Fibroblast of skin of abdomen (primary cell): ENCODE results near the gene NCAPD2.
"Not testable (repeated sequence)": the region's sequence is repeated elsewhere in the genome, so short reads cannot be mapped to it uniquely, and the experiment has no call there.

ENCODE experiments used
- DNase-seq: peaks from one replicate; pipeline ENCODE4 v3.0.0-alpha.2; 2013

NCAPD2 gene

GRCh38 chr12:6551496-6552139 lies 57.7 kb downstream of the NCAPD2 start:
- DNase-seq, result peak; percentile 74

DNA sequence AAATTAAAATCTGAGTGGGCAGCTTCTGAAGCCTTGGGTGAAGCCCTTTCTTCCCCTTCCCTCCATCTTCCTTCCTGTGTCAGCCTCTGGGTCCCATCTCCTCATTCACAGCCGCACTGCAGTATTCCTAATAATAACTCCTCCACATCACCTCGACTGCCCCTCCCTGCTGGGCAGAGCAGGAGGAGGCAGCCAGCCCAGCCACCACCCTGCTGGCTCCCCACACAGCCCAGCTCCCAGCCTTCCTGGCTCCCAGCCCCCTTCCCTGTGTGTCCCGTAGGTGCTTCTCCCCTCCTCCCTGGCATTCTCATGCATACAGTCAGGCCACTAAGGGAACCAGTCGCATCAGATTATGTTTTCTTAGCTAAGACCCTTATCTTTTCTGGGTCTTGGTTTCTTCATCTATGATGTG lies 58.2 kb downstream of the NCAPD2 start:
- DNase-seq, result no peak

DNA sequence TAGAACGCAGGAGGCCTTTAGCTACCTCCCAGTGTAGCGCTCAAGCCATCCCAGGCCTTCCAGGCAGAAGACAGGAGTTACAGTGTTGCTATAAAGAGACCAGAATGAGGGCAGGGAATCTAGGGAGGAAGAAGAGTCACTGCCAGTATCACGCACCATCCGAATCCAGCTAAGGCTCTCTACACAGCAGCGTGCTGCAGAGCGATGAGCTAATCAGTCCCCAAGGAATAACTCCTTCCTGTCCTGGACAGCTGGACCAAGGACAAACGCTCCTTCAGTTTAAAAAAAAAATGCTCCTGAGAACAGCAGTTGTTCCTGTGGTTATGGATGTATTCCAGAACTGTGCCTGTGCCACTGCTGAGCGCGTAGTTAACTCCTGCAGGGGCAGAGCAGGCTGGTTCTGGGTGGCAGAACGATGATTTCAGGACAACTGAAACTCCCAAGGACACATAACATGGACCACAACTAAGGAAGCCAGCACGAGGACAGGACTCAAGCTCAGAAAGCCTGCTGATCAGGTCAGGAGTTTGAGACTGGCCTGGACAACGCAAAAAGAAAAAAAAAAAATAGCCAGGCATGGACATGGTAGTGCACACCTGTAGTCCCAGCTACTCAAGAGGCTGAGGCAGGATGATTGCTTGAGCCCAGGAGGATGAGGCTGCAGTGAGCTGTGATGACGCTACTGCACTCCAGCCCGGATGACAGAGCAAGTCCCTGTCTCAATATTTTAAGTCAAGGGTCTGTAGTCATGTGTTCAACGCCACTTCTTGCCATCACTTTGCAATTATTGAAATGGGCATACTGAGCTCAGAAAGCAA lies 59.4 kb downstream of the NCAPD2 start:
- DNase-seq, result peak; percentile 72

DNA sequence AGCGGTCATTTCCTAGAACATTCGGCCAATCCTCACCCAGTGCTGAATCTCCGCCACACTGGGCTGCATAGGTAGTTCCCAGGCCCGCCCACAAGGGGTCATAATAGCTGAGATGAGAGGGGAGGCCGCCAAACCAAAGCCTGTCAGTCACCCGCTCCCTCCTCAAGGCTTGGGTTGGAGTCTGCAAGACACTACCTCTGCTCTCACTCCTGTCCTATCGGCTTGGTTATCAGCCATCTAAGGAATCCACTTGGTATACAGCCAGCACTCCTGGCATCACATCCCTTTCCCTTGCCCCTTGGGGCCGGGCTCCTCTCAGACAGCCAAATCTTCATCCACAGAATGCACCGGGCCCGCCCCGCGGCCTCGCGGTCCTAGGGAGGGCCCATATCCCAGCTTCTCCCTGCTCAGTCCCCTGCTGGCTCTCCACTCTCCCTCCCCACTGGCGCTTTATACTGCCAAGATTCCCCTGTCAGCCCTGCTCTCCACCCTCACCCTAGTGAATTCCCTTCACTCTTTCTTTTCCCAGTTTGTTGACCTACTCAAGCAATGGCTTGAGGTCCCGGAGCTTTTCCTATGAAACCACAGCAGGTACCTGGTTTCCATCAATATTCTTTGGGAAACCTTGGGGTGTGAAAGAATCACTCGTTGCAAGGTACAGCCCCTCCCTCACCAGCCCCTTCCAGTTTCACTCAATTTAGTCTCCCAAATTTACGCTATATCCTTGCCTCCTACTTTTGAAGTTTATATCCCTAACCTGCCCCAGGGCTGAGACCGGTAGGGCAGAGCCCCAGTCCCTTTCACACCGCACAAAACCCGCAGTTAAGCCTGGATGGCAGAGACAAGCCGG lies 60.5 kb downstream of the NCAPD2 start:
- peak; percentile 73 for DNase-seq

GRCh38 chr12:6555018-6555691 lies 61.3 kb downstream of the NCAPD2 start:
- no peak for DNase-seq

GRCh38 chr12:6556496-6556817 lies 62.6 kb downstream of the NCAPD2 start:
- not testable (repeated sequence) for DNase-seq

DNA sequence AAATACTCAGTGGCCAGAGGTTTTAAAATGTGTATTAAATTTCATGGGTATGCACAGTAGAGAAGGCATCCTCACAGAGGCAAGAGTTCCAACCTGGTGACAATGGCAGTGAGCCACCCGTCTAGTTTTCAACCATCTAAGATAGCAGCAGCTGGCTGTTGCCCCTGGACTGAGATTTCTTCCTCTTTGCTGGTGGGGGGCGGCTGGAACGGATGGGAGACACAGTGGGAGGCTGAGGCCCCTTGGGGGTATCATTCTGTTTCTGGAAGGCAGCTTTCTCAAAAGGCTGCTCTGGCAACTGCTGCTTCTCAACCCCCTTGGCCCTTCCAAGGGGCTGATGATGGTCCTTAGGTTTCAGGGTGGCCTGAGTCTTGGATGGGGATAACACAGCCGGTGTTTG lies 63.0 kb downstream of the NCAPD2 start:
- no peak for DNase-seq

DNA sequence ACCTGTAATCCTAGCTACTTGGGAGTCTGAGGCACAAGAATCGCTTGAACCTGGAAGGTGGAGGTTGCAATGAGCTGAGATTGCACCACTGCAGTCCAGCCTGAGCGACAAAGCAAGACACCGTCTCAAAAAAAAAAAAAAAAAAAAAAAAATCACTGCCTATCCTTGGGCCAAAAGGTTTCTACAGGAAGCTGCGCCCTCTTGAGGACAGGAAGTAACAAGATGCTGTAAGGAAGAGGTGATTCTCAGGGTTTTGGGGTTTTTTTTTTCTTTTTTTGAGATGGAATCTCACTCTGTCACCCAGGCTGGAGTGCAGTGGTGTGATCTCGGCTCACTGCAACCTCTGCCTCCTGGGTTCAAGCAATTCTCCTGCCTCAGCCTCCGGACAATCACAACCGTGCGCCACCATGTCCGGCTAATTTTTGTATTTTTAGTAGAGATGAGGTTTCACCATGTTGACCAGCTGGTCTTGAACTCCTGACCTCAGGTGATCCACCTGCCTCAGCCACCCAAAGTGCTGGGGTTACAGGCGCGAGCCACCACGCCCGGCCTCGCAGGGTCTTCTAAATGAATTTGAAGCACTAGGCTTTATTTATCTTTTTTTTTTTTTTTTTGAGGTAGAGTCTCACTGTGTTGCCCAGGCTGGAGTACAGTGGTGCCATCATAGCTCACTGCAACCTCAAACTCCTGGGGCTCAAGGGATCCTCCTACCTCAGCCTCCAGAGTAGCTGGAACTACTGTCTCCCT lies 64.3 kb downstream of the NCAPD2 start:
- peak; percentile 78 for DNase-seq

- no peak for DNase-seq
Measured at GRCh38 chr12:6559500-6559899, 65.6 kb downstream of the NCAPD2 start.

DNA sequence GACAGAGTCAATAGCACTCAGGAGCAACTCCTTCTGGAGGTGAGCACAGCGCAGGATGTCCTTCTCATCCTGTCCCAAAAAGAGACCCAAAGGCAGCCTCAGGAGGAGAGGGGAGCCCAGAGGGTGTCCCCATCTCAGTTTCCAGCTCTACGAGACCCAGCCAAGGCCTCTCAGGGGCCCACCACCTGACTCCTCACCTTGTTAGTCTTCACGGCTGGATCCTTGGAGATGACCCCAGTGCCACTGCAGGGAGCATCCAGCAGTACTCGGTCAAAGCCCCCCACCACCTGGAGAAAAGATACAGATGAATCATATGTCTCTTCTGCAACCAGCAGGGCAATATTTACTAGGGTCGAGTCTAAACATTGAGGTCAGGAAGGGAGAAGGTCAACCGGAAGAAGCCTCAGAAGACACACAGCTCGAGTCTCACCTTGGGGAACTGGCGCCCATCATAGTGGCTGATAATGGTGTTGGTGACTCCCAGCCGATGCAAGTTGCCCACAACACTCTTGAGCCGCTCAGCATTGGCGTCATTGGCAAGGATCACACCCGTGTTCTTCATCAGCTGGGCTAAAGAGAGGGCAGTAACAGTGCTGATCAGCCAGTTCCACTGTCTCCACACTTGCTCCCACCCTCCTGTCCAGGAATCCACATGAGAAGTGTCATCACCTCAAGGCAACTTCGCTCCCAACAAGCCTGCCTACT lies 66.8 kb downstream of the NCAPD2 start:
- no peak for DNase-seq

DNA sequence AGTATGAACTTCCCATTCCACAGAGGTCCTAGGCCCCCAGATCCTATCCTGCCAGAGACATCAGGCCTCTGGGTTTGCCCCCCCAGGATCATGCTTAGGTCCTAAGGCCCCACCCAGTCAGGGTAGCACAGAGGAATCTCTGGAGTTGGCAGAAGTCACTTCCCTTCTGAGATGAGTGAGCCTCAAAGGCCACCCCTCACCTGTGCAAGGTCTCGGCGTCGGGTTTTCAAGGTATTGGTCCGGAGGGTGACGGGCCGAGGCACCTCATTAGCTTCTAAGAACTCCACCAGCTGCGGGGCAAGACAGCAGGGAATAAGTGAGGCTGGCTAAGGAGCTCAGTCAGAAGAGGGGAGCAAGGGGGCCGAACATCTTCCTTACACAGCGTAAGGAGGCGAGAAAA lies 69.0 kb downstream of the NCAPD2 start:
- no peak for DNase-seq

GRCh38 chr12:6563448-6564050 lies 69.6 kb downstream of the NCAPD2 start:
- DNase-seq, result peak; percentile 33

DNA sequence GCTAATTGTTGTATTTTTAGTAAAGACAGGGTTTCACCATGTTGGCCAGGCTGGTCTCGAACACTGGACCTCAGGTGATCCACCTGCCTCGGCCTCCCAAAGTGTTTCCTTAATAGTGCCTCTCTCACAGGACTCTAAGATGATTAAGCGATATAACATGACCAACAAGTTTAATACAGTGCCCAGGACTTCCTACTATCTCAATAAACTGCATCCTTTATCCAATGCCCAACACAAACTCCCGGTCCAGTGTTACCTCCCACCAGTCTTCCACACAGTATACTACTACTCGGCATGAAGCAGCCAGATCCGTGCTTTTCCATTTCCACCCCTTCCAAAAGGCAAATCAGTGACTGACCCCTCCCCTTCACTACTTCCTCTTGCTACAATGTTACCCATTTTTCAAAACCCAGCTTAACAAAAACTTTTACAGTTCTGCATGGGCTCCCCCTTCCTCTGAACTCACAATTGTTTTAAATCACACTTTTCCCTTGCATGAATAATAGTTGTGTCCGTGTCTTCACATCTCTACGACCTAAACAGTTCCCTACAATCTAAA lies 73.3 kb downstream of the NCAPD2 start:
- no peak for DNase-seq

GRCh38 chr12:6569312-6569711 lies 75.4 kb downstream of the NCAPD2 start:
- no peak for DNase-seq

DNA sequence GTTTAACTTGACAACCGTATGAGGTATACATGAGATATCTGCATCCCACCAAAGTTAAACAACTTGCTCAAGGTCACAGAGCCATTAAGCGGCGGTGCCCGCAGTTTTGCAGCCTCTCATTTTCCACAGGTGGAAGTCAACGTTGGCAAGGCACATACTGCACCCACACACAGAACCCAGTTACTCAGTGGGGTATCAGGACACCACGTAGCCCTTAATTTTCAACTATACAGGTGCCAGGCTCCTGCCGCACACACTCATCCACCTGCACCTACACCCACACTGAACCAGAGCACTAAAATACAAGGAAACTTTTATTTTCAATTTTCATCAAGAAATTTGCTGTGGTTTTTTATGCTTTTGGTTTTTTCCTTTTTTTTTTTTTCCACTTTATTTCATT lies 75.9 kb downstream of the NCAPD2 start:
- no peak for DNase-seq

DNA sequence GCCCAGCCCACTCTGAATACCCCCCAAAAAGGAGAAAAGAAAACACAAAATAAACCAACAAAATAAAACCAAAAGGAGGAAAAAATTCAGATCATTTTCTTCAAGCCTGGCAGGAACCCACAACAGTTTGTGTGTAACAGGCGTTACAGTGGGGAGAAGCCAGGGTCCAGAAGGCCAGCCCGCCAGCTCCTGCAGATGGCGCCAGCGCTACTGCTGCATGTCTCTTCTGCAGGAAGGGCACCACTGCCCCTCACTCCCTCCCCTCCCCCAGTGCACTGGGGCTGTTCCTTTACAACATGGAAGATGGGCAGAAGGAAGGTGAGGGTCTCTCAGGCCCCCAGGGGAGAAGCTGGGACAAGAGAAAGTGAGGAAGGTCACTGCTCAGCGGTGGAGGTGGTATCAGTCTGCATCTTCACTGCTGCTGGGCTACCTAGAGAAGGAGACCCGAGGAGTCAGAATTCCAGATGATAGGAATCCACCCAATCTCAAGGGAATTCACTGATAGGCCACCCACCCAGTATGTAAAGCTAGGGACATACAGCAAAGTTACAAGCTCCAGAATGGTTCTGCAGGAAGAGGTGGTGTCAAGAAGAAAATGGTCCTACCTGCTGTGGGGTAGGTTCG lies 76.5 kb downstream of the NCAPD2 start:
- peak; percentile 21 for DNase-seq

- DNase-seq, result no peak
Measured at GRCh38 chr12:6573001-6573400, 79.1 kb downstream of the NCAPD2 start.

DNA sequence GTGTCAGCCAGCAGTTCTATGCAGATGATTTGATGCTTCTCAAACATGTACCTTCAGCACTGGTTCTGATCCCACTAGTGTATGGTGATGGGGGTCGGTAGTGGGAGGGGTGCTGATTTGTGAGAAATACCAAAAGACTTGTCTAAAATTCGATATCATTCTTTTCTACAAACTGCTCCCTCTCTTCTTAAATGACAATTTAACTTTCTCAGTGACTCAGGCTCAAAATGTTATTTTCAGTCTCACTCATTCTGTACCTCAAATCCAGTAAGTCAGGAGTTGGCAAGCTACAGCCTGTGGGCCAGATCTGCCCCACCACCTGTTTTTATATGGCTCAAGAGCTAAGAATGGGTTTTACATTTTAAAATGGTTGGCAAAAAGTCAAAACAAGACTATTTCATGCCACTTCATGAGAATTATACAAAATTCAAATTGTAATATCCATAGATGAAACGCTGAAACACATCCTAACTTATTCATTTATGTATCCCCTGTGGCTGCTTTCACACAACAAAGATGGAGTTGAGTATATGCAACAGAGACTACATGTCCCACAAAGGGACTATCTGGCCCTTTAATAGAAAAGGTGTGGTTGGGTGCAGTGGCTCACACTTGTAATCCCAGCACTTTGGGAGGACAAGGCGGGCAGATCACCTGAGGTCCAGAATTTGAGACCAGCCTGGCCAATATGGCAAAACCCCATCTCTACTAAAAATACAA lies 80.8 kb downstream of the NCAPD2 start:
- DNase-seq, result no peak

DNA sequence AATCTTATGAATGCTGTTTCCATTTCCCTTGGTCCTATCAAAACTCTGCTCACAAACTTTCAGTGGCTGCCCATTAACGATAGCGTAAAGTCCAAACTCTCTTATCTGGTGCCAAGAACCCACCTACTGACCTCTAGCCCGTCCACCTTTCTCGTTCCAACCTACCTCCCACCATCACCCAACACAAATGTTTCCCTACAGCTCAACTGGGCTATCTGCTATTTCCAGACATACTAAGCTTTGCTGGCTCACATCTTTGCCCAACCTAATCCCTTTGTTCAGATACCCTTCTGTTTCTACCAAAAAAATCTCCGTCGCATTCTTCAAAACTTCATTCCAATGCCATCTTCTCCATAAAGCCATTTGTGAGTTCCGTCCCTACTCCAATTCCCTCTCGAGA lies 81.7 kb downstream of the NCAPD2 start:
- no peak for DNase-seq
